K562 (cell line): ENCODE data around the gene SLC22A8. TPM values are rescaled to one million over a fixed set of nuclear protein-coding genes. Genes with fewer than 3 reads are reported as not detected.

Experiments
- CC2D1A ChIP-seq: fragments of 450-650 bp; IDR thresholded peaks from 2 replicates; pipeline ENCODE4 v1.6.1; 2017; ENCODE audit warnings: mild to moderate bottlenecking
- CREBBP ChIP-seq: IDR thresholded peaks from one replicate; pipeline ENCODE4 v1.6.1; 2012; ENCODE audit warnings: low read depth, mild to moderate bottlenecking, control low read depth, inconsistent platforms, low read length
- DPF2 ChIP-seq: fragments of 450-650 bp; IDR thresholded peaks from 2 replicates; pipeline ENCODE4 v1.6.1; 2016
- EP400 ChIP-seq: fragments of 450-650 bp; IDR thresholded peaks from 2 replicates; pipeline ENCODE4 v1.6.1; 2017; ENCODE audit warnings: antibody characterized with exemption, mild to moderate bottlenecking, moderate library complexity
- HBP1 ChIP-seq: fragments of 450-650 bp; formaldehyde crosslinking; IDR thresholded peaks from 2 replicates; pipeline ENCODE4 v1.4.0; 2022; ENCODE audit warnings: missing genetic modification characterization
- NCOA6 ChIP-seq: fragments of 450-650 bp; IDR thresholded peaks from 2 replicates; pipeline ENCODE4 v1.6.1; 2017; ENCODE audit warnings: mild to moderate bottlenecking
- NFIC ChIP-seq: fragments of 450-650 bp; IDR thresholded peaks from 2 replicates; pipeline ENCODE4 v1.6.1; 2017; ENCODE audit warnings: mild to moderate bottlenecking, inconsistent platforms
- PBX2 ChIP-seq, 2 experiments: IDR thresholded peaks in 1 of 2; conservative IDR thresholded peaks in 1 of 2; 2 replicates each; pipeline ENCODE4 v1.6.1; 2016; ENCODE audit warnings: low read depth in 2 of 2, mild to moderate bottlenecking in 1 of 2, missing compliant biosample characterization in 1 of 2, missing genetic modification characterization in 1 of 2, moderate library complexity in 1 of 2
- PURB ChIP-seq: sonication (generic); formaldehyde crosslinking; IDR thresholded peaks from 2 replicates; pipeline ENCODE4 v1.9.0; 2021; ENCODE audit warnings: low read depth, mild to moderate bottlenecking, missing genetic modification reagents
- TAF15 ChIP-seq: fragments of 200-400 bp; formaldehyde crosslinking; IDR thresholded peaks from 2 replicates; pipeline ENCODE4 v1.6.1; 2017; ENCODE audit warnings: mild to moderate bottlenecking, low read depth, low read length, moderate library complexity
- ZKSCAN3 ChIP-seq: fragments of 250-450 bp; sonication (Bioruptor Pico); IDR thresholded peaks from 2 replicates; pipeline ENCODE4 v1.4.0; 2020
- polyA plus RNA-seq, 8 experiments: library from polyadenylated mRNA; depleted of rRNA in 4 of 8; stranded (reverse) in 5 of 8; unstranded in 3 of 8; fragments of >200 nt; fragmentation: Nextera tagmentation in 2 of 8; fragmentation: Illumina TruSeq in 1 of 8; extraction: Ambion mirVana in 2 of 8; extraction: Trizol in 1 of 8; gene quantifications; 2 replicates each; pipeline versions ENCODE4 v1.2.1 to v1.2.3, GENCODE V29; 2011 to 2014; ENCODE audit warnings: inconsistent platforms in 1 of 8, missing spikeins in 1 of 8
- total RNA-seq, 7 experiments: library from RNA; depleted of rRNA in 6 of 7; stranded (reverse); fragments of >200 nt in 6 of 7; fragmentation: Illumina TruSeq in 2 of 7; extraction: Trizol in 2 of 7; gene quantifications; 2 replicates each; pipeline versions ENCODE4 v1.2.1 to v1.2.3, GENCODE V29; 2011 to 2021; ENCODE audit warnings: low replicate concordance in 1 of 7
- TF ChIP-seq, protein P1 (sequence below), 2 experiments: fragments of 450-650 bp; IDR thresholded peaks; 2 replicates each; pipeline ENCODE4 v1.6.1; 2016; ENCODE audit warnings: mild to moderate bottlenecking in 2 of 2, borderline replicate concordance in 1 of 2, low read depth in 1 of 2, moderate library complexity in 1 of 2
- TF ChIP-seq, protein P2 (sequence below): fragments of 450-650 bp; conservative IDR thresholded peaks from 2 replicates; pipeline ENCODE4 v1.6.1; 2016; ENCODE audit warnings: missing genetic modification characterization, low read depth, mild to moderate bottlenecking, missing compliant biosample characterization, moderate library complexity

Gene SLC22A8
- total and polyA plus RNA-seq, 9 of the 15 experiments (the other 6 are each of a cell fraction or from before 2014, with no cell fraction given), result not detected

GRCh38 chr11:62961017-62961570, 54.5 kb downstream of the SLC22A8 start (continued):
- TF ChIP-seq, protein P1, sequence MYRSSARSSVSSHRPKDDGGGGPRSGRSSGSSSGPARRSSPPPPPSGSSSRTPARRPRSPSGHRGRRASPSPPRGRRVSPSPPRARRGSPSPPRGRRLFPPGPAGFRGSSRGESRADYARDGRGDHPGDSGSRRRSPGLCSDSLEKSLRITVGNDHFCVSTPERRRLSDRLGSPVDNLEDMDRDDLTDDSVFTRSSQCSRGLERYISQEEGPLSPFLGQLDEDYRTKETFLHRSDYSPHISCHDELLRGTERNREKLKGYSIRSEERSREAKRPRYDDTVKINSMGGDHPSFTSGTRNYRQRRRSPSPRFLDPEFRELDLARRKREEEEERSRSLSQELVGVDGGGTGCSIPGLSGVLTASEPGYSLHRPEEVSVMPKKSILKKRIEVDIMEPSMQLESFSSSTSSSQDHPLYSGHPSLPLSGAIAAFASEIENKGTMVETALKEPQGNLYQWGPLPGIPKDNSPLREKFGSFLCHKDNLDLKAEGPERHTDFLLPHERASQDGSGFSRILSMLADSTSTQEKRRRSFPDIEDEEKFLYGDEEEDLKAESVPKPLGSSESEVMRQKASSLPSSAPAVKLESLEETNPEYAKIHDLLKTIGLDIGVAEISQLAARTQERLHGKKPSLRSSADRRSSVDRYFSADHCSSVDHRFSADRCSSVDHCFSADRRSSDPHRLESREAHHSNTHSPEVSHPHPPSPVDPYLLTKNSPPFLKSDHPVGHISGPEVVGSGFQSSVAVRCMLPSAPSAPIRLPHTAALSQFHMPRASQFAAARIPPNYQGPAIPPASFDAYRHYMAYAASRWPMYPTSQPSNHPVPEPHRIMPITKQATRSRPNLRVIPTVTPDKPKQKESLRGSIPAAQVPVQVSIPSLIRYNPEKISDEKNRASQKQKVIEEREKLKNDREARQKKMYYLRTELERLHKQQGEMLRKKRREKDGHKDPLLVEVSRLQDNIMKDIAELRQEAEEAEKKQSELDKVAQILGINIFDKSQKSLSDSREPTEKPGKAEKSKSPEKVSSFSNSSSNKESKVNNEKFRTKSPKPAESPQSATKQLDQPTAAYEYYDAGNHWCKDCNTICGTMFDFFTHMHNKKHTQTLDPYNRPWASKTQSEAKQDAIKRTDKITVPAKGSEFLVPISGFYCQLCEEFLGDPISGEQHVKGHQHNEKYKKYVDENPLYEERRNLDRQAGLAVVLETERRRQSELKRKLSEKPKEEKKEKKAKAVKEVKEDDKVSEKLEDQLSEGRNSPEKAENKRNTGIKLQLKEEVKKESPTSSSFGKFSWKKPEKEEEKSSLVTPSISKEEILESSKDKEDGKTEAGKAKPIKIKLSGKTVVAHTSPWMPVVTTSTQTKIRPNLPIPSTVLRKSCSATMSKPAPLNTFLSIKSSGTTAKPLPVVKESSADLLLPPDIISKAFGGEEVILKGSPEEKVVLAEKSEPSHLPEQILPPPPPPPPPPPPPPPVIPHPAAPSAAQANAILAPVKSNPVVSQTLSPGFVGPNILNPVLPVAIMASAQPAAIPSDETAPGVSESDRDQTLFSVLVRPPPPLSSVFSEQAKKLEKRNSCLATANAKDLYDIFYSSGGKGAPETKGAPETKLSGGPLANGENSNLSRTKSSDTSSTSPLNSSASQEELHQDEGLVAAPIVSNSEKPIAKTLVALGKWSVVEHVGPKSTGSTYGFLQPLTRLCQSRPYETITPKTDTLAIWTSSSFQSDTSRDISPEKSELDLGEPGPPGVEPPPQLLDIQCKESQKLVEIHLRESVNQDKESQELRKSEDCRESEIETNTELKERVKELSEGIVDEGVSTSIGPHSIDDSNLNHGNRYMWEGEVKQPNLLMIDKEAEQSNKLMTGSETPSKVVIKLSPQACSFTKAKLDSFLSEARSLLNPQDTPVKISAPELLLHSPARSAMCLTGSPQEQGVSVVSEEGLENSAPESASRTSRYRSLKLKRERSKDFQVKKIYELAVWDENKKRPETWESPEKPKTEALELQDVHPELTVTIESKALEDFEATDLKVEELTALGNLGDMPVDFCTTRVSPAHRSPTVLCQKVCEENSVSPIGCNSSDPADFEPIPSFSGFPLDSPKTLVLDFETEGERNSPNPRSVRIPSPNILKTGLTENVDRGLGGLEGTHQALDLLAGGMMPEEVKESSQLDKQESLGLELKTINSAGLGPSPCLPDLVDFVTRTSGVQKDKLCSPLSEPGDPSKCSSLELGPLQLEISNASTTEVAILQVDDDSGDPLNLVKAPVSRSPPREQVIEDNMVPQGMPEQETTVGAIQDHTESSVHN (IDR thresholded peaks at IDR 0.05; ENCODE audit: borderline replicate concordance in 1 of 2, low read depth in 1 of 2), result no peak
- TF ChIP-seq TAF15 (no peak), PURB (CRISPR knock-in tag) (no peak), CC2D1A (no peak), EP400 (no peak), CREBBP (no peak), HBP1 (CRISPR knock-in tag) (no peak), PBX2 (CRISPR knock-in tag; IDR thresholded peaks at IDR 0.05; ENCODE audit: low read depth) (no peak), PBX2 (tag; conservative IDR thresholded peaks at IDR 0.05; ENCODE audit: low read depth) (peak; percentile 59), DPF2 (no peak), NFIC (no peak), NCOA6 (no peak), ZKSCAN3 (CRISPR knock-in tag) (no peak)
- TF ChIP-seq, protein P2, sequence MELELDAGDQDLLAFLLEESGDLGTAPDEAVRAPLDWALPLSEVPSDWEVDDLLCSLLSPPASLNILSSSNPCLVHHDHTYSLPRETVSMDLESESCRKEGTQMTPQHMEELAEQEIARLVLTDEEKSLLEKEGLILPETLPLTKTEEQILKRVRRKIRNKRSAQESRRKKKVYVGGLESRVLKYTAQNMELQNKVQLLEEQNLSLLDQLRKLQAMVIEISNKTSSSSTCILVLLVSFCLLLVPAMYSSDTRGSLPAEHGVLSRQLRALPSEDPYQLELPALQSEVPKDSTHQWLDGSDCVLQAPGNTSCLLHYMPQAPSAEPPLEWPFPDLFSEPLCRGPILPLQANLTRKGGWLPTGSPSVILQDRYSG (tag), result 0 out of 2 replicates have a peak, but pooled peaks have one; percentile 54
